DMS 273 (cell line): ENCODE results near the gene USP40.

Experiments
- DNase-seq: peaks from one replicate; lab custom pipeline; 2025; ENCODE audit not compliant: unreplicated experiment; lab: John Stamatoyannopoulos, UW

Gene USP40

GRCh38 chr2:233448220-233448559 lies 118.4 kb downstream of the USP40 start:
- DNase-seq = peak; percentile 45

DNA sequence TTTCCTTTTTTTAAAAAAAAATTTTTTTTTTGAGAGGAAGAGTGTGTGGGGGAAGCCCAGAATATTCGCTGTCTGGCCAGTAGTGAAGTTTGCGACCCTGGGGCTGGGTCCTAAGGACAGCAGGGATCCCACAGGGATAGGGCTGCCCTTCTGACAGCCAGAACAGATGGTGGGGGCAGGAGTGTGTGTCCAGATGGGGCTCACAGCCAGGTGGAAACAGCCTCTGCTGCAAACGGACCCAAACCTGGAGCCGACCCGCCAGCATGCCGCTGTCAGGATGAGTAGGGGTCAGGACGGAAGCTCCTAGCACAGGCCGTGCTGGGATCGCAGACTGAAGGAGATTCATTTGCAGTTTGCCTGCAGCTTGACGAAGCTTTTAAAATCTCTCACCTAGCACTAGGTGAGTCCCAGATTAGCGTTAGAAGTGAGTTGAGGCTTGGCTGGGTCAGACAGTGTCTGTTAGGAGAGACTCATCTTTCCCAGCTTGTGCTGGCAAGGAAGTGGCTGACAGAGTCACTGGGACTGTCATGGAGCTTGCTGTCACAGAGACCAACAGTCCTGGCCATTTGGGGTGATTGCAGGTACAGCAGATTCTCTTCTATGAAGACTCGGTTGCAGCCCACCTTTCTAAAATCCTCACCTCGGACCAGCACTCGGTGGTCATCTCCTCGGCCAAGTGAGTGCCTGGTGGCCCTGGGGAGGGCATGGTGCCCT lies 118.9 kb downstream of the USP40 start:
- DNase-seq = no peak

DNA sequence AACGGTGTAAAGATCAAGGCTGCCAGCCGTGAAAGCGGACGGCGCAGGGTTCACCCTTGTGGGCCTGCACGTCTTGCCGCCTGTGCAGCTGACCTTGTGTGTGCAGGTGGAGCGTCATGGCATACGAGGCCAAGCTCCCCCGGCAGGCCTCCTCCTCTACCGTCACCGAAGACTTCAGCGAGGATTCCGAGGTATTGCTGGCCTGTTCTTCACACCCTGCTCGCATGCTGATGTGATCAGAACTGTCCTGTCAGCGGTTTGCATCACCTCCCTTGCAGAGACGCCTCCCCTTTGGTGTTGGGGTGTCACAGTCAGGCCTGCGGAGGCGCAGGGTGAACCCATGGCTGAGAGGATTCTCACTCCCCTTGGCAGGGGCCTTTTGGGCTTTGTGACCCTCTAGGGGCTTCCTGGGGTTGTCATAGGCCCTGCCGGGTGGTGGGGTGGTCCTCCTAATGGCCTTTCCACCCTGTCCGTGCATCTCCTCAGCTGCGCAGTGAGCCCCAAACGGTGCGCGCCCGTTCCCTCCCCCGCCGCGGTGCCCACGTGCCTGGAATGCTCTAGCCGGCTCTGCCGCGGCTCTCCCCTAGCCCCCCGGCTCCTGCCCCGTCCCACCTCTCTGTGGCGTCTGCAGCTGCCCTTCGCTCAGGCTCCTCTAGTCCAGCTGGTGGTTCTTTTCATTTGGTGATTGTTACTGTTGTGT lies 119.8 kb downstream of the USP40 start:
- DNase-seq = no peak

DNA sequence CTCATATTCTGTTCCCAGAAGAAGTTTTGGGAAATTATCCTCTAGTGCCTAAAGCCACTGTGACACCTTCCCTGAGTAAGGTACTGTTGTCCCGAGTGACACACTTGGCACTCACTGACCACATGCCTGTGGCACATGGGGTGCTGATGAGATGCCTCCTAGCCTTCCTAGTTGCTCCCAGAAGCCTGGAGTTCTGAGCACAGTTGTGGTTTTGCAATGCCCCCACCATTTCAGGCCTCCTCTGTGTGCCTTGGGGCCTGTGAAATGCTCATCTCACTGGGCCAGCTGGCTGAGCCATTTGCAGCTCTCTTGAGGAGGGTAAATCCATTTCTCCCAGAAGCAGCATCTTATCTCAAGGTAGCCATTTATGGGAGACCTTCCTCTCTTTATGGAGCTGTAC lies 120.5 kb downstream of the USP40 start:
- DNase-seq = no peak

GRCh38 chr2:233445152-233445830 lies 121.3 kb downstream of the USP40 start:
- DNase-seq = no peak

DNA sequence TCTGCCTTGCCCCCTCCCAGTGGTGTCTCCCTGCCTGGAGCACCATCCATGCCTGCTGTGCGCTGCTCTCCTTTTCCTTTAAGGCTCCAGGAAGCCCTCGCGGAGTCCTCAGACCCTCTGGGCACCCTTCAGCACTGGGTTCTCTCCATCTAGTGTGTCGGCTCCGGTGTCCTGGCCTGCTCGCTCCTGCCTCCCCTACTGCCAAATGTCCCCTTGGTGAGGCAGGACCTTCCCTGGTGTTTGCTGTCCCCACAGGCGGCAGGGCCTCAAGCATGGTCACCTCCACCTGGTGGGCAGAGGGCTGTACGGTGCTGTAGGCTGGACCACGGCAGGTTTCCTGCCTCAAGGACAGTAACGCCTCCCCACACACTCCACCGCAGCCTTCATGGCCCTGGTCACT lies 122.1 kb downstream of the USP40 start:
- DNase-seq = no peak

GRCh38 chr2:233443511-233444183 lies 122.9 kb downstream of the USP40 start:
- peak; percentile 83 for DNase-seq

- DNase-seq = no peak
Observed at GRCh38 chr2:233442028-233442310, 124.6 kb downstream of the USP40 start.

- DNase-seq = no peak
Observed at GRCh38 chr2:233441161-233442027, 125.2 kb downstream of the USP40 start.

GRCh38 chr2:233440714-233441113 lies 125.9 kb downstream of the USP40 start:
- no peak for DNase-seq

DNA sequence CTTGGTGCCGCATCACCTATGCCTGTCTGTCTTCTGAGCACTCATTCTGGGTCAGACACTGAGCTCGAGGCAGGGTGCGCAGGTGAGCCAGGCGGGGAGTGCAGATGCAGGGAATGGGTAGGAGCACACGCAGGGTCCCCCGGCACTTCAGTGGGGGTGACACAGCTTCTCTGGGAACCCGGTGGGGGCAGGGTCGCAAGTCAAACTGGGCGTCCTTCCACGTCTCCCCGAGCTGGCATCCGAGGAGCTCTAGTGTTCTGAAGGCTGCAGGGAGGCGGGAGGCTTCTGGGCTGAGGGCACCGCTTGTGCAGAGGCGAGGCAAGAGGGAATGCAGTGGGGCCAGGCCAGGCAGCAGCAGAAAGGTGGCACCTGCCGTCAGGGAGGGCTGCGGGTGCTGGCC lies 126.3 kb downstream of the USP40 start:
- DNase-seq = no peak

DNA sequence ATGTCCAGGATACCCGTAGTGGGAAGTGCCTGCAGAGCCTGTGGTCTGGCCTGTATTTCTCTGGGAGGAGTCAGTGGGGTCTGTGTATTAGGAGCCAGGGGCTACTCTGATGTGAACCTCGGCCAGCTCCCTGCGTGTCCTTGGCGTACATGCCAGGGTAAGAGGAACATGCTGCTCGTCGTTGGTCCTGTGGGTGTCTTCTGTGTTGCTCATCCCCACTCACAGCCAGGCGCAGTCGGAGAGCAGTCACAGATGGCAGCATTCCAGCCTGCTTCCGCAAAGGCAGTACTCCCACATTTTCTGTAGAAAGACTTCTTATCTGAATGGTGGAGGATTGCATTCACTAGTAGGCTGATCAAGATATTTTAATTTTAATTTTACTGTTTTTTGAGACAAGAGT lies 127.4 kb downstream of the USP40 start:
- no peak for DNase-seq

DNA sequence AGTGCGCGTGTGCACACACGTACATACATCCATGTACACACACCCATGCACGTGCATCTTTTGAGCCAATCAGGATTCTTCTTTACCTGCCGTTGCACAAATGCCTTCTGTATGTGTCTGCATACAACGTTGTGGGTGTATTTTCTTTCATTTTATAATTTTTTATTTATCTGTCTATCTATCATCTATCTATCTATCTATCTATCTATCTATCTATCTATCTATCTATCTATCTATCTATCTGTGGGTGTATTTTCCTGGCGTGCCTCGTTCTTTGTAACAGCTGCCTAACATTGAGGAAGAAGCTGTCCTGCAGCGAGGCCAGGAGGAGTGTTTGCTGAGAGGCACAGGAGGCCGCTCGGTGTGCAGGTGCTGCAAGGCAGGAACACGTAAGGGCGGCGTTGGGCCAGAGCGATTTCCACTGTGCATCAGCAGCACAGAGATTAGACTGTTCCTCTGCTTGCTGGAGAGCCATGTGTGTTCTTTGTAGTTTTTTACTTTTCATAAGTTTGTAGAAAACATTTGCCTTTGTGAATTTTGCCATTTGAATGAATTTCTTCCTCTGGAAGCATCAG lies 127.9 kb downstream of the USP40 start:
- DNase-seq = no peak

GRCh38 chr2:233437439-233437955 lies 129.1 kb downstream of the USP40 start:
- DNase-seq = no peak

DNA sequence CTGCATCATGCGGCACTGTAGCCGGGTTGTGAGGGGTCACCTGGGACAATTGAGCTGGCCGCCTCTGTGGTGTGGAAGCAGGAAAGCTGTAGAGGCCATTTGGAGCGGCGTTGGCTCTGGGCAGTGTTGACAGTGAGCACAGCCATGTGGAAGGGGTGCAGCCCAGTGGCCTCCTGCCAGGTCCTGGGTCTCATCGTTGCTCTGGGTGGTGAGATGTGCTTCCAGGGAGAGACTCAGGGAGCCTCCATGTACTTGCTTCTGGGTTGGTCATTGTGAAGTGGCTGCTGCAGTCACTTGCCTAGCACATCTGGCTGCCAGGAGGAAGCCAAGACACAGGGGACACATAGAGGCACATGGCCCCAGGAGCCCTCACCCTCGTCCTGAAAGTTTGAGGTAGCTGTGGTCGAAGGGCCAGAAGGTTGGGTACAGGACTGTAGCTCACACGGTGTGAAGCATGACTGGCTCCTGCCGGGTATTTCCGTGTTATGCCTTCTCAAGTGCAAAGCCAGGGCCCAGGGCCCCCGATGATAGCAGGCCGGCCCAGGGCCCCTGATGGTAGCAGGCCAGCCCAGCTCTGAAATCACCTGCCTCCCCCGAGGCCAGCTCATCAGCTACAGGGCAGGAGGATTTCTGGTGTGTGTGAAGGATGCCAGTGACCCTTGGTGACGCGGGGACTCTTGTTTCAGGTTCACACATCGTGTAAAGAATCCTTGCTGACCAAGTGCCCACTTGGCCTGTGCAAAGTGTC lies 129.7 kb downstream of the USP40 start:
- DNase-seq = no peak

GRCh38 chr2:233436191-233436581 lies 130.4 kb downstream of the USP40 start:
- DNase-seq = no peak

DNA sequence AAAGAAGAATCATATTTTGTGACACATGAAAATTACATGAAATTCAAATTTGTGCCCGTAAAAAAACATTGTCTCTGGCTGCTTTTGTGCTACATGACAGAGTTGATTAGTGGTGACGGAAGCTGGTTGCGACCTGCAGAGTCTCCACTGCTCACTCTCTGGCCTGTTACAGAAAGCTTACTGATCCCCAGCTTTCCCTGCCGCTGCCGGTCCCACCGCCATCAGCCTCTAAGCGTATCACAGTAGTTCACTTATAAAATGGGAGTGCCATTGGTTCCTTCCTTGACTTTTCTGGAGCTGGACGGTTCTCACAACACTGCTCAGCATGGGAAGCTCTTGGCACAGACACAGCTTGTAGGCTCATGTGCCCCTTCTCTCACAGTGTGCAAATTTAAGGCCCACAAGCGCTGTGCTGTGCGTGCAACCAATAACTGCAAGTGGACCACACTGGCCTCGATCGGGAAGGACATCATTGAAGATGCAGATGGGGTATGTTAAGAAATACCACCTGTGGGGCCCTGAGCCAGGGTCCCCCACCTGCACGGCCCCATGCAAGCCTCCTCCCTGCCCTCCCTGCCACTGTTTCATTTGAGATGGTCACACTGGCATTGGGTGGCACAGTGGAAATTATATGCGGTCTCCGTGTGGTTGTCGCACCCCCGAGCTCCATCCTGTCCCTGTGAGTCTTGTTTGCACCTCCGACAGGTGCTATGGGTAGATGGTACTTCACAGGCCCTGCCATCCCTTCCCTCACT lies 131.0 kb downstream of the USP40 start:
- no peak for DNase-seq

GRCh38 chr2:233434666-233435330 lies 131.8 kb downstream of the USP40 start:
- no peak for DNase-seq

GRCh38 chr2:233433794-233434193 lies 132.8 kb downstream of the USP40 start:
- DNase-seq = no peak
